PFSK-1 (cell line): ENCODE data around the gene NRG3.

Source experiments
- FOXP2 ChIP-seq: optimal IDR thresholded peaks from 2 replicates; pipeline ENCODE3; 2011; ENCODE audit warnings: borderline replicate concordance, control low read depth, inconsistent platforms; ENCODE audit not compliant: insufficient read depth; ENCODE audit errors: extremely low read length, extremely low read depth
- POLR2AphosphoS5 ChIP-seq: IDR thresholded peaks from 2 replicates; pipeline ENCODE4 v1.6.1; 2012; ENCODE audit warnings: low read depth, mild to moderate bottlenecking, control low read depth, low read length, moderate library complexity
- SIN3A ChIP-seq: IDR thresholded peaks from 2 replicates; pipeline ENCODE4 v1.6.1; 2012; ENCODE audit warnings: mild to moderate bottlenecking, low read length, moderate library complexity, borderline replicate concordance; ENCODE audit not compliant: insufficient read depth
- TAF1 ChIP-seq: IDR thresholded peaks from 2 replicates; pipeline ENCODE4 v1.6.1; 2012; ENCODE audit warnings: low read length, control low read depth, borderline replicate concordance; ENCODE audit not compliant: insufficient read depth
- TF ChIP-seq, protein P1 (sequence below), 2 experiments: IDR thresholded peaks; 2 replicates each; pipeline versions ENCODE4 v1.6.1 to v1.8.0; 2011 to 2012; ENCODE audit warnings: low read depth in 2 of 2, low read length in 2 of 2, control low read depth in 1 of 2, inconsistent platforms in 1 of 2, mild to moderate bottlenecking in 1 of 2, moderate library complexity in 1 of 2; ENCODE audit not compliant: insufficient read depth in 1 of 2

The NRG3 gene

DNA sequence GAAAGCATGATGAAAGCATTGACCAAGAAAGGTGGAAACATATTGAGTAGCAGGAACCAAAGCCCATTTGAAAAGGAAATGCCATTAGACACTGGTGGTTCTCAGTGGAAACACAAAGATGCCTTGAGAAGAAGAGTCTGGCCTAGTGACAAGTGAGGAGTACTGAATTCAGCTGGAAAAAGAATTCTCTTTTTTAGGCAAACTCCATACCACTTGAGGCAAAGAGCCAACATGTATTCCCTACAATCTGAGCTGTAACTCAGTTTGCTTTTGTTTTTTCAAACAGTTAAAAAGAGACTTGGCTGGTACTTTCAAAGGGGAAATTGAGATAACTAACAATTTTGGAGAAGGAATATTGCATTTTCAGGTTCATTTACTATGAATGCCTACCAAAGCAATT, 624.0 kb downstream of the NRG3 start:
- TF ChIP-seq, protein P1, sequence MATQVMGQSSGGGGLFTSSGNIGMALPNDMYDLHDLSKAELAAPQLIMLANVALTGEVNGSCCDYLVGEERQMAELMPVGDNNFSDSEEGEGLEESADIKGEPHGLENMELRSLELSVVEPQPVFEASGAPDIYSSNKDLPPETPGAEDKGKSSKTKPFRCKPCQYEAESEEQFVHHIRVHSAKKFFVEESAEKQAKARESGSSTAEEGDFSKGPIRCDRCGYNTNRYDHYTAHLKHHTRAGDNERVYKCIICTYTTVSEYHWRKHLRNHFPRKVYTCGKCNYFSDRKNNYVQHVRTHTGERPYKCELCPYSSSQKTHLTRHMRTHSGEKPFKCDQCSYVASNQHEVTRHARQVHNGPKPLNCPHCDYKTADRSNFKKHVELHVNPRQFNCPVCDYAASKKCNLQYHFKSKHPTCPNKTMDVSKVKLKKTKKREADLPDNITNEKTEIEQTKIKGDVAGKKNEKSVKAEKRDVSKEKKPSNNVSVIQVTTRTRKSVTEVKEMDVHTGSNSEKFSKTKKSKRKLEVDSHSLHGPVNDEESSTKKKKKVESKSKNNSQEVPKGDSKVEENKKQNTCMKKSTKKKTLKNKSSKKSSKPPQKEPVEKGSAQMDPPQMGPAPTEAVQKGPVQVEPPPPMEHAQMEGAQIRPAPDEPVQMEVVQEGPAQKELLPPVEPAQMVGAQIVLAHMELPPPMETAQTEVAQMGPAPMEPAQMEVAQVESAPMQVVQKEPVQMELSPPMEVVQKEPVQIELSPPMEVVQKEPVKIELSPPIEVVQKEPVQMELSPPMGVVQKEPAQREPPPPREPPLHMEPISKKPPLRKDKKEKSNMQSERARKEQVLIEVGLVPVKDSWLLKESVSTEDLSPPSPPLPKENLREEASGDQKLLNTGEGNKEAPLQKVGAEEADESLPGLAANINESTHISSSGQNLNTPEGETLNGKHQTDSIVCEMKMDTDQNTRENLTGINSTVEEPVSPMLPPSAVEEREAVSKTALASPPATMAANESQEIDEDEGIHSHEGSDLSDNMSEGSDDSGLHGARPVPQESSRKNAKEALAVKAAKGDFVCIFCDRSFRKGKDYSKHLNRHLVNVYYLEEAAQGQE (IDR thresholded peaks at IDR 0.05; ENCODE audit: insufficient read depth in 1 of 2, low read depth in 2 of 2, low read length in 2 of 2), result no peak
- TF ChIP-seq TAF1 (no peak), POLR2AphosphoS5 (no peak), FOXP2 (no peak), SIN3A (no peak)

DNA sequence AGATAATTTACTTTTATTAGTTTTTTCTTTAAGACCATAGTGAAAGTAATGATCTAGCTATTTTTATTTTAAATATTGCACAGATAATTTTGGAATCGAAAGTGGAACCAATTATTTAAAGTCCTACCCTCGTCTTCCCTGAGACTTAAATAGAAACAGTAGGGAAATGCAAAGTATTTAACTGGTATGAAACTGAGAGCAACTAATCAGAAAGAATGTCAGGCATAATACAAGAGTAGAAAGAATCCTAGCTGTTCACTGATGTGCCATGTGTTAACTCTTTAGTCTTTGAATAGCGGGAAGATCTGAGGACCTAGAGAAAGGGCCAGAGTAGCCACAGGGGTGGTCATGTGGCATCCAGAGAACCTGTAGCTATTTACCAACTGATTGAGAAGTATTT, 630.0 kb downstream of the NRG3 start:
- TF ChIP-seq SIN3A, result no peak
- no peak for TF ChIP-seq FOXP2
- TF ChIP-seq, protein P1 (IDR thresholded peaks at IDR 0.05; ENCODE audit: insufficient read depth in 1 of 2, low read depth in 2 of 2, low read length in 2 of 2), result no peak
- no peak for TF ChIP-seq TAF1
- TF ChIP-seq POLR2AphosphoS5, result no peak

GRCh38 chr10:82506680-82507376, 631.8 kb downstream of the NRG3 start:
- no peak for TF ChIP-seq SIN3A
- TF ChIP-seq TAF1, result no peak
- TF ChIP-seq, protein P1 (IDR thresholded peaks at IDR 0.05; ENCODE audit: insufficient read depth in 1 of 2, low read depth in 2 of 2, low read length in 2 of 2), result no peak
- TF ChIP-seq FOXP2, result no peak
- no peak for TF ChIP-seq POLR2AphosphoS5

- no peak for TF ChIP-seq POLR2AphosphoS5
- no peak for TF ChIP-seq SIN3A
- TF ChIP-seq FOXP2, result no peak
- TF ChIP-seq, protein P1 (IDR thresholded peaks at IDR 0.05; ENCODE audit: insufficient read depth in 1 of 2, low read depth in 2 of 2, low read length in 2 of 2), result no peak
- TF ChIP-seq TAF1, result no peak
These were observed 640.3 kb downstream of the NRG3 start for GRCh38 chr10:82515256-82515655.

- TF ChIP-seq FOXP2 (no peak), SIN3A (no peak), TAF1 (no peak), POLR2AphosphoS5 (no peak)
- TF ChIP-seq, protein P1 (IDR thresholded peaks at IDR 0.05; ENCODE audit: insufficient read depth in 1 of 2, low read depth in 2 of 2, low read length in 2 of 2), result no peak
These were observed 654.1 kb downstream of the NRG3 start for GRCh38 chr10:82529062-82529461.
